GM12878 (cell line): ENCODE measurements around the gene NCKAP5. TPM values are rescaled to one million over a fixed set of nuclear protein-coding genes. Genes with fewer than 3 reads are reported as not detected.

Source experiments
- ATAC-seq: fragments of 200-7000 bp; cut with Tn5 transposase; 3 replicates; pipeline ENCODE4 v1.9.1; 2020; ENCODE audit warnings: mild to moderate bottlenecking, moderate library complexity
- BruUV-seq: library from RNA; stranded (reverse); fragments of 400-500 nt; replicated peaks from 2 replicates; lab custom pipeline; 2021; lab: Mats Ljungman, UMichigan
- CTCF ChIA-PET: fragments of 300-600 bp; sonication (Branson Sonifier 250); formaldehyde crosslinking; extraction: SDS; loops from one replicate; lab custom pipeline; 2021; ENCODE audit warnings: inconsistent platforms; lab: Yijun Ruan, JAX
- POLR2A ChIA-PET: fragments of 350-600 bp; formaldehyde crosslinking; extraction: SDS; loops from one replicate; lab custom pipeline; 2021; ENCODE audit warnings: inconsistent platforms; lab: Charles Lee
- RAD21 ChIA-PET: fragments of 300-600 bp; sonication (Branson Sonifier 250); formaldehyde crosslinking; loops from one replicate; lab custom pipeline; 2023; ENCODE audit warnings: antibody characterized with exemption; ENCODE audit not compliant: unreplicated experiment; lab: Charles Lee
- SMC1A ChIA-PET: fragments of 300-600 bp; sonication (Branson Sonifier 250); formaldehyde crosslinking; loops from one replicate; lab custom pipeline; 2023; ENCODE audit not compliant: unreplicated experiment, uncharacterized antibody; lab: Charles Lee
- DNase-seq: peaks from one replicate; pipeline ENCODE4 v3.0.0-alpha.2; 2011; ENCODE audit warnings: low read depth, low spot score
- FAIRE-seq: peaks from 3 replicates; lab custom pipeline; 2011; peaks lifted over from hg19 to GRCh38; lab: Jason Lieb, UNC
- H2AFZ ChIP-seq: 2 replicates; pipeline ENCODE4 v1.6.0; 2011; ENCODE audit warnings: low read depth, low read length, control low read depth; ENCODE audit not compliant: control insufficient read depth
- H3K27ac ChIP-seq: 2 replicates; pipeline ENCODE4 v1.5.1; 2011; ENCODE audit warnings: control low read depth; ENCODE audit not compliant: control insufficient read depth, insufficient read depth
- H3K27me3 ChIP-seq, 2 experiments: replicated peaks in 1 of 2; 2 replicates each; pipeline versions ENCODE4 v1.6.0 to v1.6.1; 2011; ENCODE audit warnings: low read length in 1 of 2; ENCODE audit not compliant: control insufficient read depth in 2 of 2, insufficient read depth in 2 of 2
- H3K36me3 ChIP-seq, 2 experiments: 2 replicates each; pipeline ENCODE4 v1.5.1; 2011; ENCODE audit warnings: low read length in 1 of 2; ENCODE audit not compliant: control insufficient read depth in 2 of 2, insufficient read depth in 2 of 2
- H3K4me1 ChIP-seq: 2 replicates; pipeline ENCODE4 v1.6.1; 2011; ENCODE audit warnings: mild to moderate bottlenecking, low read length, moderate library complexity, mixed read lengths; ENCODE audit not compliant: control insufficient read depth, insufficient read depth
- H3K4me2 ChIP-seq: 2 replicates; pipeline ENCODE4 v1.6.0; 2011; ENCODE audit warnings: control low read depth; ENCODE audit not compliant: control insufficient read depth, insufficient read depth
- H3K4me3 ChIP-seq: fragments of 200-600 bp; sonication (generic); 2 replicates; pipeline ENCODE4 v1.5.1; 2016
- H3K79me2 ChIP-seq: 2 replicates; pipeline ENCODE4 v1.6.0; 2011; ENCODE audit warnings: low read length; ENCODE audit not compliant: control insufficient read depth, insufficient read depth
- H3K9ac ChIP-seq: 2 replicates; pipeline ENCODE4 v1.8.0; 2011; ENCODE audit warnings: low read length, control low read depth, mixed read lengths; ENCODE audit not compliant: control insufficient read depth, insufficient read depth
- H3K9me3 ChIP-seq: replicated peaks from 3 replicates; pipeline ENCODE4 v1.5.1; 2011; ENCODE audit warnings: mild to moderate bottlenecking, low read length; ENCODE audit not compliant: control insufficient read depth, insufficient read depth
- H4K20me1 ChIP-seq: 2 replicates; pipeline ENCODE4 v1.6.0; 2011; ENCODE audit not compliant: control insufficient read depth, insufficient read depth
- CREB1 ChIP-seq: IDR thresholded peaks from 2 replicates; pipeline ENCODE4 v1.6.1; 2012; ENCODE audit warnings: low read depth, mild to moderate bottlenecking, inconsistent platforms
- IKZF1 ChIP-seq: fragments of 450-650 bp; conservative IDR thresholded peaks from 2 replicates; pipeline ENCODE4 v1.6.1; 2017; ENCODE audit warnings: antibody characterized with exemption, mild to moderate bottlenecking
- MEF2A ChIP-seq: IDR thresholded peaks from 2 replicates; pipeline ENCODE4 v1.6.1; 2011; ENCODE audit warnings: low read depth, mild to moderate bottlenecking, low read length, moderate library complexity; ENCODE audit not compliant: insufficient read depth
- MTA2 ChIP-seq: fragments of 450-650 bp; IDR thresholded peaks from 2 replicates; pipeline ENCODE4 v1.6.1; 2016; ENCODE audit warnings: low read depth, mild to moderate bottlenecking, moderate library complexity
- STAT1 ChIP-seq: fragments of 450-650 bp; conservative IDR thresholded peaks from 2 replicates; pipeline ENCODE4 v1.6.1; 2014; ENCODE audit warnings: antibody characterized with exemption, mild to moderate bottlenecking
- TCF3 ChIP-seq: IDR thresholded peaks from 2 replicates; pipeline ENCODE4 v1.6.1; 2012; ENCODE audit warnings: low read depth, mild to moderate bottlenecking, low read length, borderline replicate concordance; ENCODE audit not compliant: insufficient read depth
- ZNF207 ChIP-seq: fragments of 450-650 bp; IDR thresholded peaks from 2 replicates; pipeline ENCODE4 v1.6.1; 2014; ENCODE audit warnings: antibody characterized with exemption, mild to moderate bottlenecking, borderline replicate concordance
- ZNF217 ChIP-seq: fragments of 450-650 bp; IDR thresholded peaks from 2 replicates; pipeline ENCODE4 v1.6.1; 2017; ENCODE audit warnings: antibody characterized with exemption, mild to moderate bottlenecking
- ZNF274 ChIP-seq: IDR thresholded peaks from one replicate; pipeline ENCODE4 v1.8.0; 2011; ENCODE audit not compliant: insufficient read length, insufficient read depth
- WGBS: methylation state at CpG from one replicate; pipeline ENCODE4 v1.1.6; 2016; ENCODE audit warnings: low lambda C conversion rate; ENCODE audit not compliant: insufficient replicate concordance, insufficient coverage; ENCODE audit errors: missing lambda C conversion rate; 5-methylcytosine and 5-hydroxymethylcytosine counted together
- in situ Hi-C: fragments of 300-500 bp; cut with MboI; formaldehyde crosslinking; loops from 9 replicates; pipeline ENCODE4 v1.14.3; 2018; ENCODE audit warnings: mixed read lengths
- intact Hi-C: fragments of 100-400 bp; cut with micrococcal nuclease; formaldehyde crosslinking; loops from one replicate; pipeline ENCODE4 v1.14.2; 2022; ENCODE audit not compliant: unreplicated experiment
- polyA plus RNA-seq, 11 experiments: library from polyadenylated mRNA; depleted of rRNA in 4 of 11; unstranded in 6 of 11; stranded (reverse) in 5 of 11; fragments of >200 nt; fragmentation: Nextera tagmentation in 4 of 11; fragmentation: Illumina TruSeq in 1 of 11; extraction: Ambion mirVana in 4 of 11; extraction: Trizol in 1 of 11; gene quantifications; 1 replicate in 1 of 11; 2 replicates in 10 of 11; pipeline versions ENCODE4 v1.2.1 to v1.2.3, GENCODE V29; 2011 to 2016; ENCODE audit warnings: inconsistent platforms in 2 of 11, missing spikeins in 2 of 11, low read depth in 1 of 11
- total RNA-seq, 4 experiments: library from RNA; depleted of rRNA in 3 of 4; stranded (reverse); fragments of >200 nt in 3 of 4; fragmentation: Illumina TruSeq in 1 of 4; extraction: Trizol in 1 of 4; gene quantifications; 2 replicates each; pipeline versions ENCODE4 v1.2.1 to v1.2.3, GENCODE V29; 2013 to 2021
- TF ChIP-seq, protein P1 (sequence below): fragments of 450-650 bp; IDR thresholded peaks from 2 replicates; pipeline ENCODE4 v1.6.1; 2017; ENCODE audit warnings: mild to moderate bottlenecking, moderate library complexity
- TF ChIP-seq, protein P2 (sequence below): IDR thresholded peaks from 2 replicates; pipeline ENCODE4 v1.6.1; 2011; ENCODE audit warnings: low read depth, mild to moderate bottlenecking, low read length, moderate library complexity, borderline replicate concordance; ENCODE audit errors: extremely low read depth
- TF ChIP-seq, protein P3 (sequence below), 3 experiments: IDR thresholded peaks in 2 of 3; conservative IDR thresholded peaks in 1 of 3; 2 replicates each; pipeline ENCODE4 v1.5.1; 2011; ENCODE audit warnings: low read depth in 3 of 3, low read length in 3 of 3, mild to moderate bottlenecking in 3 of 3, control low read depth in 2 of 3, moderate library complexity in 2 of 3, inconsistent platforms in 1 of 3, mixed read lengths in 1 of 3; ENCODE audit not compliant: control insufficient read depth in 2 of 3, insufficient read depth in 1 of 3; ENCODE audit errors: extremely low read depth in 1 of 3
- TF ChIP-seq, protein P4 (sequence below): fragments of 450-650 bp; IDR thresholded peaks from 2 replicates; pipeline ENCODE4 v1.6.1; 2017; ENCODE audit warnings: antibody characterized with exemption, mild to moderate bottlenecking, moderate library complexity

NCKAP5 gene
- total and polyA plus RNA-seq, 10 of the 15 experiments (the other 5 are each of a cell fraction or from before 2014, with no cell fraction given): 0.06 to 0.44 (median 0.16) TPM

DNA sequence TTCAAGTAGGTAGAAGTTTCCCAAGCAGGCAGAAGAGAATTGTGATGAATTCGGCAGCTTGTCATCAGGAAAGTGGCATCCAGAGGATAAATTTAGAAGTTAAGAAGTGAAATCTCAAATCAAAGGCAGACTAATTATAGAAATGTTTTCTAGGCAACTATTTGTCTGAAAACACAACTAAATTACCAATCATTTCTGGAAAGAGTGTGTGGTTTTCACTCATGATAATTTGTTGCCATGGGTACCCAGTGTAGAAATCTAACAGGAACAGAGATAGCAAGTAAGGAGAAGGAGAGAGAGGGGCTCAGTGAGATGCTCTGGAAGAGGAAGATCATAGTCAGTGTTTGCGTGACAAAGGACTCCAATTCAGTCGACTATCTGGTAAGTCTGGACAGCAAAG is 208.1 kb downstream of the NCKAP5 start (continued):
- TF ChIP-seq, protein P1, sequence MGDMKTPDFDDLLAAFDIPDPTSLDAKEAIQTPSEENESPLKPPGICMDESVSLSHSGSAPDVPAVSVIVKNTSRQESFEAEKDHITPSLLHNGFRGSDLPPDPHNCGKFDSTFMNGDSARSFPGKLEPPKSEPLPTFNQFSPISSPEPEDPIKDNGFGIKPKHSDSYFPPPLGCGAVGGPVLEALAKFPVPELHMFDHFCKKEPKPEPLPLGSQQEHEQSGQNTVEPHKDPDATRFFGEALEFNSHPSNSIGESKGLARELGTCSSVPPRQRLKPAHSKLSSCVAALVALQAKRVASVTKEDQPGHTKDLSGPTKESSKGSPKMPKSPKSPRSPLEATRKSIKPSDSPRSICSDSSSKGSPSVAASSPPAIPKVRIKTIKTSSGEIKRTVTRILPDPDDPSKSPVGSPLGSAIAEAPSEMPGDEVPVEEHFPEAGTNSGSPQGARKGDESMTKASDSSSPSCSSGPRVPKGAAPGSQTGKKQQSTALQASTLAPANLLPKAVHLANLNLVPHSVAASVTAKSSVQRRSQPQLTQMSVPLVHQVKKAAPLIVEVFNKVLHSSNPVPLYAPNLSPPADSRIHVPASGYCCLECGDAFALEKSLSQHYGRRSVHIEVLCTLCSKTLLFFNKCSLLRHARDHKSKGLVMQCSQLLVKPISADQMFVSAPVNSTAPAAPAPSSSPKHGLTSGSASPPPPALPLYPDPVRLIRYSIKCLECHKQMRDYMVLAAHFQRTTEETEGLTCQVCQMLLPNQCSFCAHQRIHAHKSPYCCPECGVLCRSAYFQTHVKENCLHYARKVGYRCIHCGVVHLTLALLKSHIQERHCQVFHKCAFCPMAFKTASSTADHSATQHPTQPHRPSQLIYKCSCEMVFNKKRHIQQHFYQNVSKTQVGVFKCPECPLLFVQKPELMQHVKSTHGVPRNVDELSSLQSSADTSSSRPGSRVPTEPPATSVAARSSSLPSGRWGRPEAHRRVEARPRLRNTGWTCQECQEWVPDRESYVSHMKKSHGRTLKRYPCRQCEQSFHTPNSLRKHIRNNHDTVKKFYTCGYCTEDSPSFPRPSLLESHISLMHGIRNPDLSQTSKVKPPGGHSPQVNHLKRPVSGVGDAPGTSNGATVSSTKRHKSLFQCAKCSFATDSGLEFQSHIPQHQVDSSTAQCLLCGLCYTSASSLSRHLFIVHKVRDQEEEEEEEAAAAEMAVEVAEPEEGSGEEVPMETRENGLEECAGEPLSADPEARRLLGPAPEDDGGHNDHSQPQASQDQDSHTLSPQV: no peak
- TF ChIP-seq STAT1: no peak
- no peak for TF ChIP-seq ZNF207

DNA sequence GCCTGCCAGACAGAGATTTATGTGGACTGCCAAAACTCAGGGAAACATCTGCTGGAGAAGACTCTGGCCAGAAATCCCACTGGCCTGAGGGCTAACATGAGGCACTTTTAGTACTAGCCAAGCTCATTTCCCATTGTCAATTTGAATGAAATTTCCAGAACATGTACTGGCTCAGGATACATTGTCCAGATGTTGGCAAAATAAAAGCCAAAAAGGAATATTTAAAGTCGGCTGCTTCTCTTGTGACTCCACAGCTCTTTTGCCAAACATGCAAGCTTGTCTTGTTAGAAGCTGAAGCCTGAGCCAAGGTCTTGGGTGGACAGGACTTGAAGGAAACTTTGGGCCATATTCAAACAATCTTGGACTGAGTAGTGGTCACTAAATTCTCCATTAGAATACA is 215.5 kb downstream of the NCKAP5 start:
- BruUV-seq: no TSS peak
- Histone ChIP-seq H3K4me1 (no peaks in the 10 kb centered on the region), H3K4me2 (no peak overlapping the region), H3K9ac (no peak overlapping the region), H2AFZ (no peak overlapping the region), H3K27ac (no peak overlapping the region), H3K79me2 (no peaks in the 10 kb centered on the region), H3K9me3 (no peaks in the 10 kb centered on the region), H4K20me1 (no peaks in the 10 kb centered on the region), H3K4me3 (no peak overlapping the region), H3K36me3 (no peaks in the 10 kb centered on the region), H3K27me3 (no peaks in the 10 kb centered on the region)
- ATAC-seq: no peak
- intact Hi-C loops (loop anchor here (5.0 kb wide), 1 partner anchor 210 kb away; no protein-coding TSS in a partner anchor), in situ Hi-C loops (no loop called here)
- ChIA-PET SMC1A (interaction anchor here (0.8 to 5.2 kb wide), 5 partner anchors 8 to 208 kb away, joined by 3 to 31 read pairs (median 4); no protein-coding TSS in a partner anchor), CTCF (interaction anchor here (0.6 to 5.5 kb wide), 3 partner anchors 40 to 208 kb away, joined by 3 to 43 read pairs (median 5); no protein-coding TSS in a partner anchor), POLR2A (no interaction called here), RAD21 (interaction anchor here (2.8 kb wide), 1 partner anchor 207 kb away, joined by 19 read pairs; no protein-coding TSS in a partner anchor)
- 0% methylated on average over 1 of the region's 1 CpG for WGBS
- no peak for FAIRE-seq
- DNase-seq: no peak
- TF ChIP-seq, protein P2, sequence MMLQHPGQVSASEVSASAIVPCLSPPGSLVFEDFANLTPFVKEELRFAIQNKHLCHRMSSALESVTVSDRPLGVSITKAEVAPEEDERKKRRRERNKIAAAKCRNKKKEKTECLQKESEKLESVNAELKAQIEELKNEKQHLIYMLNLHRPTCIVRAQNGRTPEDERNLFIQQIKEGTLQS: no peak
- TF ChIP-seq MTA2 (no peak), TCF3 (no peak), ZNF274 (no peak), MEF2A (no peak), CREB1 (no peak), ZNF217 (no peak), IKZF1 (no peak)
- TF ChIP-seq, protein P3, sequence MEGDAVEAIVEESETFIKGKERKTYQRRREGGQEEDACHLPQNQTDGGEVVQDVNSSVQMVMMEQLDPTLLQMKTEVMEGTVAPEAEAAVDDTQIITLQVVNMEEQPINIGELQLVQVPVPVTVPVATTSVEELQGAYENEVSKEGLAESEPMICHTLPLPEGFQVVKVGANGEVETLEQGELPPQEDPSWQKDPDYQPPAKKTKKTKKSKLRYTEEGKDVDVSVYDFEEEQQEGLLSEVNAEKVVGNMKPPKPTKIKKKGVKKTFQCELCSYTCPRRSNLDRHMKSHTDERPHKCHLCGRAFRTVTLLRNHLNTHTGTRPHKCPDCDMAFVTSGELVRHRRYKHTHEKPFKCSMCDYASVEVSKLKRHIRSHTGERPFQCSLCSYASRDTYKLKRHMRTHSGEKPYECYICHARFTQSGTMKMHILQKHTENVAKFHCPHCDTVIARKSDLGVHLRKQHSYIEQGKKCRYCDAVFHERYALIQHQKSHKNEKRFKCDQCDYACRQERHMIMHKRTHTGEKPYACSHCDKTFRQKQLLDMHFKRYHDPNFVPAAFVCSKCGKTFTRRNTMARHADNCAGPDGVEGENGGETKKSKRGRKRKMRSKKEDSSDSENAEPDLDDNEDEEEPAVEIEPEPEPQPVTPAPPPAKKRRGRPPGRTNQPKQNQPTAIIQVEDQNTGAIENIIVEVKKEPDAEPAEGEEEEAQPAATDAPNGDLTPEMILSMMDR (IDR thresholded peaks at IDR 0.05 in 2 of 3, conservative IDR thresholded peaks at IDR 0.05 in 1 of 3; ENCODE audit: control insufficient read depth in 2 of 3, extremely low read depth in 1 of 3, insufficient read depth in 1 of 3, low read depth in 3 of 3, low read length in 3 of 3): no peak
- TF ChIP-seq, protein P4, sequence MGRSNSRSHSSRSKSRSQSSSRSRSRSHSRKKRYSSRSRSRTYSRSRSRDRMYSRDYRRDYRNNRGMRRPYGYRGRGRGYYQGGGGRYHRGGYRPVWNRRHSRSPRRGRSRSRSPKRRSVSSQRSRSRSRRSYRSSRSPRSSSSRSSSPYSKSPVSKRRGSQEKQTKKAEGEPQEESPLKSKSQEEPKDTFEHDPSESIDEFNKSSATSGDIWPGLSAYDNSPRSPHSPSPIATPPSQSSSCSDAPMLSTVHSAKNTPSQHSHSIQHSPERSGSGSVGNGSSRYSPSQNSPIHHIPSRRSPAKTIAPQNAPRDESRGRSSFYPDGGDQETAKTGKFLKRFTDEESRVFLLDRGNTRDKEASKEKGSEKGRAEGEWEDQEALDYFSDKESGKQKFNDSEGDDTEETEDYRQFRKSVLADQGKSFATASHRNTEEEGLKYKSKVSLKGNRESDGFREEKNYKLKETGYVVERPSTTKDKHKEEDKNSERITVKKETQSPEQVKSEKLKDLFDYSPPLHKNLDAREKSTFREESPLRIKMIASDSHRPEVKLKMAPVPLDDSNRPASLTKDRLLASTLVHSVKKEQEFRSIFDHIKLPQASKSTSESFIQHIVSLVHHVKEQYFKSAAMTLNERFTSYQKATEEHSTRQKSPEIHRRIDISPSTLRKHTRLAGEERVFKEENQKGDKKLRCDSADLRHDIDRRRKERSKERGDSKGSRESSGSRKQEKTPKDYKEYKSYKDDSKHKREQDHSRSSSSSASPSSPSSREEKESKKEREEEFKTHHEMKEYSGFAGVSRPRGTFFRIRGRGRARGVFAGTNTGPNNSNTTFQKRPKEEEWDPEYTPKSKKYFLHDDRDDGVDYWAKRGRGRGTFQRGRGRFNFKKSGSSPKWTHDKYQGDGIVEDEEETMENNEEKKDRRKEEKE: no peak
